ENCODE results near the gene GREM2. TPM values are rescaled to one million over a fixed set of nuclear protein-coding genes. Genes with fewer than 3 reads are reported as not detected.

Gene GREM2
- polyA plus RNA-seq, 2 of the 4 experiments (the other 2 are of a cell fraction) = 0.13 to 0.59 TPM

DNA sequence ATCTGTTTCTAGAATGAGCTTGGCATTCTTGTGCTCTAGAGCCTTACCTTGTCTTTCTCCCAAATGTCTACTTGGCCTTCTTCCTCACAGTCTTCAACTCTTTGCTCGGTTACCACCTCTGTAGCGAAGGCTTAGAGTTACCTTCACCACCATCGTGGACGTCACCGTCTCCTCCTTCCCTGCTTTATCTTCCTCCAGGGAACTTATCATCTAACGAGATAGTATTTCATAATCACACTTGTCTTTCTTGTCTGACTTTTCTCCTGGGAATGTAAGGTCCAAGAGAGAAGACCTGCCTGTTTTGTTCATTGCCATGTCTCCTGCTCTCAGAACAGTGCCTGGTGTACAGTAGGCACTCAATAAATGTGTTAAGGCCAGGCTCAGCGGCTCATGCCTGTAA, 115.6 kb downstream of the GREM2 start:
- peaks cover 17% of the 10 kb centered on the region for H3K4me1 ChIP-seq
- H3K4me3 ChIP-seq = no peak overlapping the region
- FAIRE-seq (no peak), DNase-seq (ENCODE audit: low read depth in 1 of 2, low spot score in 1 of 2) (no peak), ATAC-seq (no peak)
- H3K4me2 ChIP-seq = no peak overlapping the region
- no peaks in the 10 kb centered on the region for H3K9me3 ChIP-seq
- TF ChIP-seq SREBF2 (IDR thresholded peaks at IDR 0.05) = no peak
- no peak for TF ChIP-seq CBX2 (IDR thresholded peaks at IDR 0.05; ENCODE audit: borderline replicate concordance, low read depth)
- TF ChIP-seq, protein P1, sequence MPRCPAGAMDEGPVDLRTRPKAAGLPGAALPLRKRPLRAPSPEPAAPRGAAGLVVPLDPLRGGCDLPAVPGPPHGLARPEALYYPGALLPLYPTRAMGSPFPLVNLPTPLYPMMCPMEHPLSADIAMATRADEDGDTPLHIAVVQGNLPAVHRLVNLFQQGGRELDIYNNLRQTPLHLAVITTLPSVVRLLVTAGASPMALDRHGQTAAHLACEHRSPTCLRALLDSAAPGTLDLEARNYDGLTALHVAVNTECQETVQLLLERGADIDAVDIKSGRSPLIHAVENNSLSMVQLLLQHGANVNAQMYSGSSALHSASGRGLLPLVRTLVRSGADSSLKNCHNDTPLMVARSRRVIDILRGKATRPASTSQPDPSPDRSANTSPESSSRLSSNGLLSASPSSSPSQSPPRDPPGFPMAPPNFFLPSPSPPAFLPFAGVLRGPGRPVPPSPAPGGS (IDR thresholded peaks at IDR 0.05) = no peak
- no peak for TF ChIP-seq NR3C1 (IDR thresholded peaks at IDR 0.05)
- no peak for TF ChIP-seq MAFK (IDR thresholded peaks at IDR 0.05; ENCODE audit: partially characterized antibody)
- TF ChIP-seq CBX8 (IDR thresholded peaks at IDR 0.05) = no peak
- TF ChIP-seq NFE2L2 (conservative IDR thresholded peaks at IDR 0.05; ENCODE audit: low read length) = no peak
- TF ChIP-seq EP300 (IDR thresholded peaks at IDR 0.05) = no peak
- no peak for TF ChIP-seq TFCP2L1 (CRISPR knock-in tag; IDR thresholded peaks at IDR 0.05)
- TF ChIP-seq ZSCAN20 (CRISPR knock-in tag; IDR thresholded peaks at IDR 0.05) = no peak
- TF ChIP-seq PHF8 (IDR thresholded peaks at IDR 0.05; ENCODE audit: borderline replicate concordance, low read depth) = no peak
- TF ChIP-seq JUNB (IDR thresholded peaks at IDR 0.05) = no peak
- TF ChIP-seq FOXS1 (CRISPR knock-in tag; IDR thresholded peaks at IDR 0.05) = no peak
- no peak for TF ChIP-seq GATA3 (IDR thresholded peaks at IDR 0.05; ENCODE audit: borderline replicate concordance)
- TF ChIP-seq HEYL (CRISPR knock-in tag; IDR thresholded peaks at IDR 0.05) = no peak
- WGBS (ENCODE audit: missing lambda C conversion rate) = 78% methylated on average over 7 of the region's 7 CpGs
- H3K27ac ChIP-seq = no peak overlapping the region
- ChIA-PET POLR2A (no interaction called here), CTCF (no interaction called here)

DNA sequence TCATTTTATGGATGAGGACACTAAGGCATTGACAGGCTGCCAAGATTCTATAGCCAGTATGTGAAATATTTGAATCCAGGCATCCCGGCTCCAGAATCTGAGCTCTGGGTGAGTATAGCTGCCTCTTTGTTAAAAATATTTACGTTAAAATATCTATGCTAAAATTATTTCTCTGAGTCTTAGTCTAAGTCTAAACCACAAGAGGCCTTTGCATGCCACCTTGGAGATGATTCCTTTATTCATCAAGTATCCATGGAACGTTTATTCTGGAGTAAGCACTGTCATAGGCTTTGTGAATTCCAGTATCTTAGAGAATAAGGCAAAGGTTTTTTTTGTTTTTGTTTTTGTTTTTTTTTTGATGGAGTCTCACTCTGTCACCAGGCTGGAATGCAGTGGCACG, 116.4 kb downstream of the GREM2 start:
- 81% methylated on average over 4 of the region's 4 CpGs for WGBS (ENCODE audit: missing lambda C conversion rate)
- CTCF ChIA-PET = no interaction called here
- no peak for ATAC-seq
- no peak overlapping the region for H3K4me2 ChIP-seq
- H3K4me1 ChIP-seq = peaks cover 20% of the 10 kb centered on the region
- no peak for DNase-seq (ENCODE audit: low read depth in 1 of 2, low spot score in 1 of 2)
- H3K9me3 ChIP-seq = no peaks in the 10 kb centered on the region
- H3K27ac ChIP-seq = no peak overlapping the region
- H3K4me3 ChIP-seq = no peak overlapping the region
- TF ChIP-seq EHF (CRISPR knock-in tag; IDR thresholded peaks at IDR 0.05) (no peak), PHF8 (IDR thresholded peaks at IDR 0.05; ENCODE audit: borderline replicate concordance, low read depth) (no peak), BHLHE40 (IDR thresholded peaks at IDR 0.05; ENCODE audit: low read depth, low read length) (no peak), ZNF302 (CRISPR knock-in tag; IDR thresholded peaks at IDR 0.05) (no peak), JUN (IDR thresholded peaks at IDR 0.05) (no peak), FOSB (CRISPR knock-in tag; IDR thresholded peaks at IDR 0.05) (no peak), FOXS1 (CRISPR knock-in tag; IDR thresholded peaks at IDR 0.05) (no peak)
- TF ChIP-seq, protein P2, sequence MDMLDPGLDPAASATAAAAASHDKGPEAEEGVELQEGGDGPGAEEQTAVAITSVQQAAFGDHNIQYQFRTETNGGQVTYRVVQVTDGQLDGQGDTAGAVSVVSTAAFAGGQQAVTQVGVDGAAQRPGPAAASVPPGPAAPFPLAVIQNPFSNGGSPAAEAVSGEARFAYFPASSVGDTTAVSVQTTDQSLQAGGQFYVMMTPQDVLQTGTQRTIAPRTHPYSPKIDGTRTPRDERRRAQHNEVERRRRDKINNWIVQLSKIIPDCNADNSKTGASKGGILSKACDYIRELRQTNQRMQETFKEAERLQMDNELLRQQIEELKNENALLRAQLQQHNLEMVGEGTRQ (IDR thresholded peaks at IDR 0.05) = no peak
- TF ChIP-seq, protein P3, sequence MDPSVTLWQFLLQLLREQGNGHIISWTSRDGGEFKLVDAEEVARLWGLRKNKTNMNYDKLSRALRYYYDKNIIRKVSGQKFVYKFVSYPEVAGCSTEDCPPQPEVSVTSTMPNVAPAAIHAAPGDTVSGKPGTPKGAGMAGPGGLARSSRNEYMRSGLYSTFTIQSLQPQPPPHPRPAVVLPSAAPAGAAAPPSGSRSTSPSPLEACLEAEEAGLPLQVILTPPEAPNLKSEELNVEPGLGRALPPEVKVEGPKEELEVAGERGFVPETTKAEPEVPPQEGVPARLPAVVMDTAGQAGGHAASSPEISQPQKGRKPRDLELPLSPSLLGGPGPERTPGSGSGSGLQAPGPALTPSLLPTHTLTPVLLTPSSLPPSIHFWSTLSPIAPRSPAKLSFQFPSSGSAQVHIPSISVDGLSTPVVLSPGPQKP (IDR thresholded peaks at IDR 0.05; ENCODE audit: low read depth, low read length) = no peak
- POLR2A ChIA-PET = no interaction called here
- FAIRE-seq = no peak

DNA sequence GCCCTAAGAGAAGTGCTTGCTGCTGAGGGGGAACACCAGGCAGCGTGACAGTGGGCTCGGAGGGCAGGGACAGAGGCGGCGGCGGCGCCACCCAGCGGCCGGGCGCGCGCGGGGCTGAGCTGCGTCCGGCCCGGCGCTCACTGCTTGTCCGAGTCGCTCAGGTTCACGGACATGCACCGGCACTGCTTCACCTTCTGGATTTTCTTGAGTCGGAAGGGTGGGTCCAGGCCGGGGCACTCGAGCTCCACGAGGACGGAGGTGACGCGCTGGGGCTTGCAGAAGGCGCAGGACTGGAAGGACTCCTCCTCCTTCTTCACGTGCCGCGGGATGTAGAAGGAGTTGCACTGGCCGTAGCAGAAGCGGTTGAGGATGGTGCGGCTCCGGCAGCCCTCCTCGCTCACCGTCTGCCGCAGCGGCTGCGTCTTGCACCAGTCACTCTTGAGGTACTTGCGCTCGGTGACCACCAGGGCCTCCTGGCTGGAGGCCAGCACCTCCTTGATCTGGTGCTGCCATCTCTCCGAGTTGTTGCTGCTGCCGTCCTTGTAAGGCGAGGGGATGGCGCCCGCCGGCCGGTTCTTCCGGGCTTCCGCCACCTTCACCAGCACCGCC, 119.0 kb downstream of the GREM2 start:
- CTCF ChIA-PET = interaction anchor here (0.7 to 1.6 kb wide), 11 partner anchors 9 to 304 kb away, joined by 3 to 7 read pairs (median 3); no protein-coding TSS in a partner anchor
- FAIRE-seq = no peak
- 74% methylated on average over 36 of the region's 52 CpGs for WGBS (ENCODE audit: missing lambda C conversion rate)
- Histone ChIP-seq H3K9me3 (no peaks in the 10 kb centered on the region), H3K4me3 (peak overlapping the region; percentile 45), H3K4me1 (peaks cover 13% of the 10 kb centered on the region), H3K27ac (peak overlapping the region; percentile 74 to 81), H3K4me2 (peak overlapping the region; percentile 63)
- TF ChIP-seq JUN (IDR thresholded peaks at IDR 0.05) (0 out of 5 replicates have a peak, but pooled peaks of 1 of the 2 experiments have one; percentile 21), PHF8 (IDR thresholded peaks at IDR 0.05; ENCODE audit: borderline replicate concordance, low read depth) (no peak), MAFK (IDR thresholded peaks at IDR 0.05; ENCODE audit: partially characterized antibody) (no peak), POLR2A (IDR thresholded peaks at IDR 0.05; ENCODE audit: low read length) (0 out of 2 replicates have a peak, but pooled peaks have one; percentile 27), HEYL (CRISPR knock-in tag; IDR thresholded peaks at IDR 0.05) (no peak), RAD21 (conservative IDR thresholded peaks at IDR 0.05 in 1 of 2, IDR thresholded peaks at IDR 0.05 in 1 of 2) (peak; percentile 22 to 42; a peak in 2 of 5 replicates), SMC3 (IDR thresholded peaks at IDR 0.05) (peak; percentile 37)
- TF ChIP-seq, protein P1 (IDR thresholded peaks at IDR 0.05) = no peak
- TF ChIP-seq, protein P4, sequence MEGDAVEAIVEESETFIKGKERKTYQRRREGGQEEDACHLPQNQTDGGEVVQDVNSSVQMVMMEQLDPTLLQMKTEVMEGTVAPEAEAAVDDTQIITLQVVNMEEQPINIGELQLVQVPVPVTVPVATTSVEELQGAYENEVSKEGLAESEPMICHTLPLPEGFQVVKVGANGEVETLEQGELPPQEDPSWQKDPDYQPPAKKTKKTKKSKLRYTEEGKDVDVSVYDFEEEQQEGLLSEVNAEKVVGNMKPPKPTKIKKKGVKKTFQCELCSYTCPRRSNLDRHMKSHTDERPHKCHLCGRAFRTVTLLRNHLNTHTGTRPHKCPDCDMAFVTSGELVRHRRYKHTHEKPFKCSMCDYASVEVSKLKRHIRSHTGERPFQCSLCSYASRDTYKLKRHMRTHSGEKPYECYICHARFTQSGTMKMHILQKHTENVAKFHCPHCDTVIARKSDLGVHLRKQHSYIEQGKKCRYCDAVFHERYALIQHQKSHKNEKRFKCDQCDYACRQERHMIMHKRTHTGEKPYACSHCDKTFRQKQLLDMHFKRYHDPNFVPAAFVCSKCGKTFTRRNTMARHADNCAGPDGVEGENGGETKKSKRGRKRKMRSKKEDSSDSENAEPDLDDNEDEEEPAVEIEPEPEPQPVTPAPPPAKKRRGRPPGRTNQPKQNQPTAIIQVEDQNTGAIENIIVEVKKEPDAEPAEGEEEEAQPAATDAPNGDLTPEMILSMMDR (IDR thresholded peaks at IDR 0.05) = peak; percentile 41; the same call in 2 of the 3 replicates
- TF ChIP-seq, protein P5, sequence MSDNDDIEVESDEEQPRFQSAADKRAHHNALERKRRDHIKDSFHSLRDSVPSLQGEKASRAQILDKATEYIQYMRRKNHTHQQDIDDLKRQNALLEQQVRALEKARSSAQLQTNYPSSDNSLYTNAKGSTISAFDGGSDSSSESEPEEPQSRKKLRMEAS (IDR thresholded peaks at IDR 0.05) = peak; percentile 33; the same call in 1 of the 2 replicates
- peak; percentile 94 to 96 for ATAC-seq
- POLR2A ChIA-PET = no interaction called here
- DNase-seq (ENCODE audit: low read depth in 1 of 2, low spot score in 1 of 2) = peak; percentile 67 to 87

Data from A549 (cell line).